Mesothelial cell of epicardium (in vitro differentiated cells): ENCODE measurements around the gene ZC3HAV1L. TPM values are rescaled to one million over a fixed set of nuclear protein-coding genes. Genes with fewer than 3 reads are reported as not detected.

Source experiments
- DNase-seq, 2 experiments: peaks; one replicate each; pipeline ENCODE4 v3.0.0; 2021; ENCODE audit warnings: low spot score in 2 of 2; ENCODE audit not compliant: unreplicated experiment in 2 of 2
- H3K27ac Mint-ChIP-seq: 2 replicates; pipeline ENCODE4 v1.8.0; 2021; ENCODE audit warnings: mixed read lengths
- H3K27me3 Mint-ChIP-seq: 2 replicates; pipeline ENCODE4 v1.8.0; 2021; ENCODE audit warnings: low read depth, mixed read lengths
- H3K36me3 Mint-ChIP-seq: 2 replicates; pipeline ENCODE4 v1.8.0; 2021; ENCODE audit warnings: mixed read lengths
- H3K4me1 Mint-ChIP-seq: 2 replicates; pipeline ENCODE4 v1.8.0; 2021; ENCODE audit warnings: mixed read lengths
- H3K4me3 Mint-ChIP-seq: 2 replicates; pipeline ENCODE4 v1.8.0; 2021; ENCODE audit warnings: mild to moderate bottlenecking, moderate library complexity, mixed read lengths
- H3K9me3 Mint-ChIP-seq: 2 replicates; pipeline ENCODE4 v1.8.0; 2021; ENCODE audit warnings: mixed read lengths
- CTCF ChIP-seq: fragments of 200-600 bp; sonication (generic); IDR thresholded peaks from one replicate; pipeline ENCODE4 v1.5.0; 2021; ENCODE audit warnings: antibody characterized with exemption; ENCODE audit not compliant: unreplicated experiment
- total RNA-seq: library from RNA; stranded (reverse); gene quantifications from 3 replicates; pipeline ENCODE4 v1.2.1, GENCODE V29; 2021

The ZC3HAV1L gene
- total RNA-seq, 1 donor from 2014 or later, result 1.9 TPM

- no peaks in the 10 kb centered on the region for H3K27me3 Mint-ChIP-seq
- no peaks in the 10 kb centered on the region for H3K9me3 Mint-ChIP-seq
- H3K4me3 Mint-ChIP-seq, result no peak overlapping the region
- H3K36me3 Mint-ChIP-seq, result peaks cover 25% of the 10 kb centered on the region
- no peak overlapping the region for H3K27ac Mint-ChIP-seq
- no peaks in the 10 kb centered on the region for H3K4me1 Mint-ChIP-seq
- no peak for TF ChIP-seq CTCF
- no peak for DNase-seq
These were observed 15.8 kb upstream of the ZC3HAV1L start for GRCh38 chr7:139051655-139052054.

- no peak for DNase-seq
- H3K27me3 Mint-ChIP-seq, result no peaks in the 10 kb centered on the region
- peaks cover 34% of the 10 kb centered on the region for H3K36me3 Mint-ChIP-seq
- no peak for TF ChIP-seq CTCF
- no peak overlapping the region for H3K4me3 Mint-ChIP-seq
- H3K4me1 Mint-ChIP-seq, result no peaks in the 10 kb centered on the region
- no peaks in the 10 kb centered on the region for H3K9me3 Mint-ChIP-seq
- no peak overlapping the region for H3K27ac Mint-ChIP-seq
These were observed 14.1 kb upstream of the ZC3HAV1L start for GRCh38 chr7:139049936-139050335.

GRCh38 chr7:139049111-139049510 lies 13.3 kb upstream of the ZC3HAV1L start:
- no peaks in the 10 kb centered on the region for H3K27me3 Mint-ChIP-seq
- H3K27ac Mint-ChIP-seq, result no peak overlapping the region
- no peaks in the 10 kb centered on the region for H3K4me1 Mint-ChIP-seq
- DNase-seq, result no peak
- peaks cover 34% of the 10 kb centered on the region for H3K36me3 Mint-ChIP-seq
- TF ChIP-seq CTCF, result no peak
- no peaks in the 10 kb centered on the region for H3K9me3 Mint-ChIP-seq
- H3K4me3 Mint-ChIP-seq, result no peak overlapping the region

- H3K27ac Mint-ChIP-seq, result no peak overlapping the region
- no peak for DNase-seq
- no peaks in the 10 kb centered on the region for H3K4me1 Mint-ChIP-seq
- TF ChIP-seq CTCF, result no peak
- no peaks in the 10 kb centered on the region for H3K27me3 Mint-ChIP-seq
- no peak overlapping the region for H3K4me3 Mint-ChIP-seq
- no peaks in the 10 kb centered on the region for H3K9me3 Mint-ChIP-seq
- peaks cover 29% of the 10 kb centered on the region for H3K36me3 Mint-ChIP-seq
These were observed 12.1 kb upstream of the ZC3HAV1L start for GRCh38 chr7:139047970-139048369.

GRCh38 chr7:139046143-139046542 lies 10.3 kb upstream of the ZC3HAV1L start:
- H3K4me3 Mint-ChIP-seq, result no peak overlapping the region
- H3K27ac Mint-ChIP-seq, result no peak overlapping the region
- no peaks in the 10 kb centered on the region for H3K4me1 Mint-ChIP-seq
- no peaks in the 10 kb centered on the region for H3K27me3 Mint-ChIP-seq
- no peak for TF ChIP-seq CTCF
- no peaks in the 10 kb centered on the region for H3K9me3 Mint-ChIP-seq
- H3K36me3 Mint-ChIP-seq, result peaks cover 25% of the 10 kb centered on the region
- no peak for DNase-seq
